Measurements from ENCODE around the gene TUBB3.
"Not testable (repeated sequence)": the region's sequence is repeated elsewhere in the genome, so short reads cannot be mapped to it uniquely, and the experiment has no call there.

Gene TUBB3

GRCh38 chr16:89918453-89919347, 4.4 kb upstream of the TUBB3 start, which contains the start of gene MC1R:
MC1R (plus strand) TSS chr16:89918862; CDS start chr16:89919259, 397 bp downstream.
- DNase-seq = no peak

- no peak for DNase-seq
Measured at GRCh38 chr16:89919535-89920406, 3.4 kb upstream of the TUBB3 start.

GRCh38 chr16:89920723-89921122, 2.4 kb upstream of the TUBB3 start:
- DNase-seq = no peak

- no peak for DNase-seq
Measured at GRCh38 chr16:89921131-89921701, 1.9 kb upstream of the TUBB3 start.

GRCh38 chr16:89921702-89922476, 1.3 kb upstream of the TUBB3 start:
- DNase-seq = no peak

- no peak for DNase-seq
Measured at GRCh38 chr16:89922477-89922883, 662 bp upstream of the TUBB3 start.

GRCh38 chr16:89923640-89924296, 626 bp downstream of the TUBB3 start:
- DNase-seq = no peak

- no peak for DNase-seq
Measured at GRCh38 chr16:89924297-89924924, 1.3 kb downstream of the TUBB3 start.

- DNase-seq = no peak
Measured at GRCh38 chr16:89924925-89925307, 1.8 kb downstream of the TUBB3 start.

- no peak for DNase-seq
Measured at GRCh38 chr16:89925596-89926079, 2.5 kb downstream of the TUBB3 start.

- DNase-seq = no peak
Measured at GRCh38 chr16:89931305-89931896, 8.3 kb downstream of the TUBB3 start.

- no peak for DNase-seq
Measured at GRCh38 chr16:89931964-89932363, 8.8 kb downstream of the TUBB3 start.

GRCh38 chr16:89934019-89934418, 10.9 kb downstream of the TUBB3 start:
- DNase-seq = not testable (repeated sequence)

- DNase-seq = no peak
Measured at GRCh38 chr16:89934611-89935553, 11.7 kb downstream of the TUBB3 start.

- DNase-seq = not testable (repeated sequence)
Measured at GRCh38 chr16:89935620-89936019, 12.5 kb downstream of the TUBB3 start.

- DNase-seq = no peak
Measured at GRCh38 chr16:89936034-89936433, 12.9 kb downstream of the TUBB3 start.

GRCh38 chr16:89936508-89936907, 13.4 kb downstream of the TUBB3 start:
- DNase-seq = no peak

GRCh38 chr16:89936981-89937380, 13.8 kb downstream of the TUBB3 start:
- no peak for DNase-seq

GRCh38 chr16:89938175-89938885, 15.2 kb downstream of the TUBB3 start:
- no peak for DNase-seq

Measured in activated effector memory CD4-positive, alpha-beta T cell treated with Interleukin-2 at 50 U/mL for 16 hours (primary cell).